GM13977 (cell line): Measurements from ENCODE around the gene LGMN.
"Not testable (repeated sequence)": the region's sequence is repeated elsewhere in the genome, so short reads cannot be mapped to it uniquely, and the experiment has no call there.

Source experiments
- DNase-seq: peaks from one replicate; pipeline ENCODE4 v3.0.0; 2012; ENCODE audit warnings: low spot score
- in situ Hi-C: fragments of 300-500 bp; cut with MboI; formaldehyde crosslinking; loops from one replicate; pipeline ENCODE4 v1.12.0; 2022; ENCODE audit warnings: low sequenced_read_pairs, low pct_unique_long_range_greater_than_20kb, mixed read lengths, inconsistent platforms; ENCODE audit not compliant: unreplicated experiment
- TF ChIP-seq, protein P1 (sequence below): IDR thresholded peaks from 2 replicates; pipeline ENCODE4 v1.5.1; 2012; ENCODE audit warnings: mild to moderate bottlenecking, control low read depth; ENCODE audit not compliant: insufficient read depth; ENCODE audit errors: extremely low read depth, missing control alignments

The LGMN gene

DNA sequence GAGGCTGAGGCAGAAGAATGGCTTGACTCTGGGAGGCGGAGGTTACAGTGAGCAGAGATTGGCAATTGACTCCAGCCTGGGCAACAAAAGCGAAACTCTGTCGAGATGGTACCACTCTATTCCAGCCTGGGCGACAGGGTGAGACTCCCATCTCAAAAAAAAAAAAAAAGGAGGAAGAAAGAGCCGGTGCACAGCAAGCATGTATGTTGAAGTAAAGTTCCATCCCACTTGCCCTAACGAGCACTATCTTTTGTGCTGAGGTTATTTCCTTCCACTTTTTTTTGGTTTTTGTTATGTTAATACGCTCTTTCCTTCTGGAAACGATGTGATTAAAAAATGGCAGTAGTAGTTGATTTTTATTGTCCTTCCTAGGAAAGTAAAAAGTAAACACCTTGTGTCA, 26.1 kb upstream of the LGMN start:
- in situ Hi-C loops, result no loop called here
- TF ChIP-seq, protein P1, sequence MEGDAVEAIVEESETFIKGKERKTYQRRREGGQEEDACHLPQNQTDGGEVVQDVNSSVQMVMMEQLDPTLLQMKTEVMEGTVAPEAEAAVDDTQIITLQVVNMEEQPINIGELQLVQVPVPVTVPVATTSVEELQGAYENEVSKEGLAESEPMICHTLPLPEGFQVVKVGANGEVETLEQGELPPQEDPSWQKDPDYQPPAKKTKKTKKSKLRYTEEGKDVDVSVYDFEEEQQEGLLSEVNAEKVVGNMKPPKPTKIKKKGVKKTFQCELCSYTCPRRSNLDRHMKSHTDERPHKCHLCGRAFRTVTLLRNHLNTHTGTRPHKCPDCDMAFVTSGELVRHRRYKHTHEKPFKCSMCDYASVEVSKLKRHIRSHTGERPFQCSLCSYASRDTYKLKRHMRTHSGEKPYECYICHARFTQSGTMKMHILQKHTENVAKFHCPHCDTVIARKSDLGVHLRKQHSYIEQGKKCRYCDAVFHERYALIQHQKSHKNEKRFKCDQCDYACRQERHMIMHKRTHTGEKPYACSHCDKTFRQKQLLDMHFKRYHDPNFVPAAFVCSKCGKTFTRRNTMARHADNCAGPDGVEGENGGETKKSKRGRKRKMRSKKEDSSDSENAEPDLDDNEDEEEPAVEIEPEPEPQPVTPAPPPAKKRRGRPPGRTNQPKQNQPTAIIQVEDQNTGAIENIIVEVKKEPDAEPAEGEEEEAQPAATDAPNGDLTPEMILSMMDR, result no peak
- DNase-seq, result no peak

DNA sequence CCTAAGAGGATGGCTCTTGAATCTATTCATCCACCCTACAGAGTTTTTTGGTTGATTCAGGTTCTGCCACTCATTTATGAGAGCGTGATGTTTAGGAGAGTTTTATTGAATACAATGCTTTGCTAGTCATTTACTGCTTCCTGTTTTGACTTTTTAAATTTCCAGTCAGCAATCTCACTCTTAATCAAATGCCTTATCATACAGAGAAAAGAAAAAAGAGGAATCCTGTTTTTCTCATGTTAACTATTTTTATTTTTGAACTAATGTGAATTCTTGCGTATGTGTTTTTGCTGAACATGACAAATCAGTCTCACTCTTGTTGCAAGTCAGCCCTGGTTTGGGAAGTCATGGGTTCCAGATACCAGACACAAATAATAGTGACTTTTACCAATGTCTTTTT, 22.1 kb upstream of the LGMN start:
- in situ Hi-C loops, result no loop called here
- TF ChIP-seq, protein P1, result no peak
- no peak for DNase-seq

DNA sequence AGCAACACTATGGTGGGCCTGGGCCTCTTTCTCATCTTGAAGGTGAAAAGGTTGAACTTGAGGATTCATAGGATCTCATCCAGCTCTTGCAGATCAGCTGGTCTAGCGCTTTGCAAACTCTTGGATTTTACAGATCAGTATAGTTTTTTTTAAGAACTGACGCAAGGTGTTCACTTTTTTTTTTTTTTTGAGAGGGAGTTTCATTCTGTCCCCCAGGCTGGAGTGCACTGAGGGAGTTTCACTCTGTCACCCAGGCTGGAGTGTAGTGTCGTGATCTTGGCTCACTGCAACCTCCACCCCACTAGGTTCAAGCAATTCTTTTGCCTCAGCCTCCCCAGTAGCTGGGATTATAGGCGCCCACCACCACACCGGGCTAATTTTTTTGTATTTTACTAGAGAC, 20.4 kb upstream of the LGMN start:
- in situ Hi-C loops, result no loop called here
- TF ChIP-seq, protein P1, result no peak
- DNase-seq, result no peak

DNA sequence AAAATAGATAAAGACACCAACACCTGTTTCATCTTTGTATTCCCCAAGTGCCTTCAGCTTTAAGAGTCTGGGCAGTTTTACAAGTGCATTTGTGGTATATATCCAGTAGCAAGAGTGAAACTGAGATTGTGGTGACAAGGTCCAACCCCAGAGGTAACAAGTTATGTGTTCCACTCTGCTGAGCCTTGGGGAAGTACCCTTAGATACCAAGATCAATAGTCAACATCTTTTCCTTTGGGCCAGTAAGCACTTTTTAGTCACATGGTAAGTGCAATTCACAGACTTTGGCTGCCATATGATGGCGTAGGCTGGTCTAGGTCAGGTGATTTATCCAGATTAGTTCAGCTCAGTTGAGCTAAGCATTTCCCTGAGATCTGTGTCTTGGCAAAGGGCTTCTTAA, 19.8 kb upstream of the LGMN start:
- DNase-seq, result peak; percentile 51
- in situ Hi-C loops, result not testable (repeated sequence)

DNA sequence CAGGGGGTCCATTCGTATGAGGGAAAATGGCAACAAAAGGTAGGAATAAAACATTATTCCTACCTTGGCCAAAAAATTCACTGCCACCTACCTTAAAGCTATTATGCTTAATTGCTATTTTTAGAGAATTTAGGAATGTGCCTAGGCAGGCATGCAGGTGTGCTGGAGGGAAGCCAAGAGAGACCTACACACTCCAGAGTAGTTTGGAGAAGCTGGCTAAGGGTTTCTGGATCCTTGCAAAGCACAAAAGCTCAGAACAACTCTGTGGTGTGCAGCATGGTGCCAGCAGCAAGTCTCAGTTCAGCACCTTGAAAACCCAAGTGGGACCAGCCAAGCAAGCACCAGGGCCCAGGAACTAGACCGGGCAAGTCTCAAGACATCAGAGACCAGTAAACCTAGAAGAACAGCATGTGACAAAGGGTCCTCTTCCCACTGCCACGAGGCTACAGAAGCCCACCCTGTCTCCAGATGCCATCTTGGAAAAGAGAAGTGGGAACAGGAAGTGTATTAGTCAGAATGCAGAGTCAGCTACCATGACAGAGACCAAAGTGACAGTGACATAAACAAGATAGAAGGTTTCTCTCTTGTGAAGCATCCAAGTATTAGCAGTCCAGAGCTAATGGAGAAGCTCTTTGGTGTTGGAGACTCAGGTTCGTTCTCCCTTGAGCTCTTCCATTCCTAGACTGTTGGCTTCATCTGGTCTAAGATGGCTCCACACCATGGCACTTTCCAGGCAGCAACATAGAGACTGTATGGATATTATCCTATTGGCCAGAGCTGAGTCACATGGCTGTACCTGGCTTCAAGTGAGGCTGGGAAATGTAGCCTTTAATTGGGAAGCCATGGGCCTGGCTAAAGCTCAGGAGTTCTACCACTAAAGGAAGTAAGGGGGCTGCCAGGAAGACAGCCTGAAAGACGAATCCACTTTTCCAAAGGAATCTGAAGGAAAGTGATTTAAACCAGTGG, 15.5 kb upstream of the LGMN start:
- in situ Hi-C loops, DNase-seq: not testable (repeated sequence)

DNA sequence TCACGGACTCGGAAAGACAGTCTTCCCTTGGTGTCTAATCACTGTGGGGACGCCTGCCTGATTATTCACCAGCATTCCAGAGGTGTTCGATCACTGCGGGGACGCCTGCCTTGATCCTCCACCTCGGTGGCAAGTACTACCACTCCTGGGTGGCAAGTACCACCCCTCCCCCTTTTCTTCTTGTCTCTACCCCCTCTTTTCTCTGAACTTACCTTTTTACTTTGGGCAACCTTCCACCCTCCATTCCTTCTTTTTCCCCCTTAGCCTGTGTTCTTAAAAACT, 12.0 kb upstream of the LGMN start:
- TF ChIP-seq, protein P1, result no peak
- in situ Hi-C loops, result no loop called here
- no peak for DNase-seq

DNA sequence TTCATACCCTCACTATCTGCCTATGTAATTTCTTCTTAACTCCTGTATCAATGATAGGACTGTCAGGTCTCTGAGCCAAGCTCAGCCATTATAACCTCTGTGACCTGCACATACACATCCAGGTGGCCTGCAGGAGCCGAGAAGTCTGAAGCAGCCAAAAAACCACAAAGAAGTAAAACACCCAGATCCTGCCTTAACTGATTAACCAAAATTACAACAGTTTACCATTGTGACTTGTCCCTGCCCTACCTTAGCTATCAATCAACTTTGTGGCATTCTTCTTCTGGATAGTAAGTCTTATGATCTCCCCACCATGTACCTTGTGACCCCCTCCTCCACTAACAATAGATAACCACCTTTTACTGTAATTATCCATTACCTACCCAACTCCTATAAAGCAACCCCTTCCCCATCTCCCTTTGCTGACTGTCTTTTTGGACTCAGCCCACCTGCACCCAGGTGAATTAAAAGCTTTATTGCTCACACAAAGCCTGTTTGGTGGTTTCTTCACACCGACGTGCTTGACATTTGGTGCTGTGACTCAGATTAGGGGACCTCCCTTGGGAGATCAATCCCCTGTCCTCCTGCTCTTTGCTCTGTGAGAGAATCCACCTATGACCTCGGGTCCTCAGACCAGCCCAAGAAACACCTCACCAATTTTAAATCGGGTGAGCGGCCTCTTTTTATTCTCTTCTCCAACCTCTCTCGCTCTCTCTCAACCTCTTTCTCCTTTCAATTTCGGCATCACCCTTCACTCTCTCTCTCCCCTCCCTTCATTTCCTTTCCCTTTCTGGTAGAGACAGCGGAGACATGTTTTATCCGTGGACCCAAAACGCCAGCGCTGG, 11.5 kb upstream of the LGMN start:
- TF ChIP-seq, protein P1, result no peak
- no peak for DNase-seq
- in situ Hi-C loops, result no loop called here
